Stimulated activated CD4-positive, alpha-beta T cell treated with anti-CD3 and anti-CD28 coated beads, Interleukin-1b, Interleukin-23, amount 100 ng/mL, for 24 hours (primary cell): ENCODE results near the gene SLC1A2.

ENCODE experiments used
- DNase-seq, 4 experiments: peaks; one replicate each; pipeline ENCODE4 v3.0.0-alpha.2; 2020; ENCODE audit warnings: low read depth in 4 of 4, low spot score in 1 of 4

SLC1A2 gene

GRCh38 chr11:35414311-35414710 is 5.0 kb downstream of the SLC1A2 start:
- DNase-seq, result no peak

GRCh38 chr11:35413598-35413997 is 5.8 kb downstream of the SLC1A2 start:
- DNase-seq, result no peak

DNA sequence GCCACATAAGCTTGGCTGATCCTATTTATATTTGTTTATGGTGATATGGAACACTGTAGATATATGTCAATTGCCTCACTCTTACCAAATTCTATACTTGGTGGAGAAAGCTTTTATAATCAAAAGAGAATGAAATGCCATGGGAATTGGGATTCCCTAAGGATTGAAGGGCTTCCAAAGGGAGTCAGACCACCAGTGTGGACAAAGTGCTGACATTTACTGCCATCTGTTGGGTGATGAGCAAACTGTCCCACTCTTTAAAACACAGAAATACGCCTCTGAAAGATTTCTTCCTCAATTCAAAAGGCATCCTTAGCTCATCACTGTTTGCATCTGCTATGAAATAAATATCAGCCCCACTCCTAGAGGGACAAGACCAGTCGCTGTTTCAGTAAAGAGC is 7.1 kb downstream of the SLC1A2 start:
- no peak for DNase-seq

GRCh38 chr11:35407041-35407440 is 12.3 kb downstream of the SLC1A2 start:
- no peak for DNase-seq

DNA sequence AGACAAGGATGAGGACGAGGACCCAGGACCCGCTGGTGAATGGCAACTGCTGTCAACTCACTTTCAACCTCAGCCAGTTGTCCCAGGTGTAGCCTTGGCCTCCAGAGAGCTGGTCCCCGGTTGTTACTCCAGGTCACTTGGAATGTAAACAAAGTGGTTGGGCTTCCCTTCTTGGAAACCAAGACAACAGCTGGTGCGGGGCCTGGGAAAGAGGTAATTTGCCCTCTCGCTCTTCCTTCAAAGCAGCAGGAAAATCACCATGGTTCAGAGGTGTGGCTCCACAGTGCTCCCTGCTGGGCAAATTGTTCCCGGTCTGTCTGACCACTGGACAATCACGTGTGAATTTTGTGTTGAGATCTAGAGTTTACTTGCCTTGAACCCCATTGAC is 15.0 kb downstream of the SLC1A2 start:
- DNase-seq, result no peak

GRCh38 chr11:35403765-35404387 is 15.5 kb downstream of the SLC1A2 start:
- no peak for DNase-seq

- DNase-seq, result no peak
Measured at GRCh38 chr11:35402751-35403660, 16.4 kb downstream of the SLC1A2 start.

DNA sequence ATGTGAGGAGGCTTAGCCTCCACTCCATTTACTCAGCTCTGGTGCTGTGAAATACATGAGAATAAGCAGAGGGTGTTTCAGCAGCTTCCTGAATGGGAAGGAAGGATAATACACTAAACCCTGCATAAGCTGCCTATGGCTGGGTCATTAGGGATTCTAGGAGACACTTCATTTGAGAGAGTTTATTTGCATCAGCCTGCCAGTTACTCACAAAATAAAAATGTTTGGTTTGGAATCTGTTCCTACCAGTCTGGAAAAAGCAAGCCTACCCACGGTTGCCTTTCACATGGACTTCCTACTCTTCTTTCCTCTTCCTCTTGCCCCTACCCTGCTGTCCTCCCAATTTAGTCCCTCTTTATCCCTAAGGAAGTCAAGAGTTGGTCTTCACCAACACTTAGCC is 20.5 kb downstream of the SLC1A2 start:
- no peak for DNase-seq

- no peak for DNase-seq
Measured at GRCh38 chr11:35394941-35395340, 24.4 kb downstream of the SLC1A2 start.

DNA sequence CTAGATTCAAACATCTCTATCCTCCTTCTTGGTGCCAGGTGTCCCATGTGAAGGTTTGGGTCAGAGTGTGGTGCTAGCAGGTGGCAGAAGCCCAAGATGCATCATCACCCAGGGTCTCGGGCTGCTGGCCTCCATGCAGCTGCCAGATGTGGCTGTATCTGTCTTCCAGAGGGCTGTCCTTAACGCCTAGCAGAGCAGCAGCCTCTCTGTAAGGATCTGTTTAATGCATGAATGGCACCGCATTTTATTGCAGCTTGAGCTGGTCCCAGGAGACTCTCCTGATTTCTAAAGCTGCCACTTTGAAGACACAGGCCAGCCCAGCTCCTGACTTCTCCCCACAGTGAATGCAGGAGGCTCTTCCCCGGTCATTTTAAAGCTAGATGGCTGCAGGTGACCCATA is 26.3 kb downstream of the SLC1A2 start:
- no peak for DNase-seq

GRCh38 chr11:35391922-35392688 is 27.3 kb downstream of the SLC1A2 start:
- DNase-seq, result peak; percentile 77 to 90 (median 81)

DNA sequence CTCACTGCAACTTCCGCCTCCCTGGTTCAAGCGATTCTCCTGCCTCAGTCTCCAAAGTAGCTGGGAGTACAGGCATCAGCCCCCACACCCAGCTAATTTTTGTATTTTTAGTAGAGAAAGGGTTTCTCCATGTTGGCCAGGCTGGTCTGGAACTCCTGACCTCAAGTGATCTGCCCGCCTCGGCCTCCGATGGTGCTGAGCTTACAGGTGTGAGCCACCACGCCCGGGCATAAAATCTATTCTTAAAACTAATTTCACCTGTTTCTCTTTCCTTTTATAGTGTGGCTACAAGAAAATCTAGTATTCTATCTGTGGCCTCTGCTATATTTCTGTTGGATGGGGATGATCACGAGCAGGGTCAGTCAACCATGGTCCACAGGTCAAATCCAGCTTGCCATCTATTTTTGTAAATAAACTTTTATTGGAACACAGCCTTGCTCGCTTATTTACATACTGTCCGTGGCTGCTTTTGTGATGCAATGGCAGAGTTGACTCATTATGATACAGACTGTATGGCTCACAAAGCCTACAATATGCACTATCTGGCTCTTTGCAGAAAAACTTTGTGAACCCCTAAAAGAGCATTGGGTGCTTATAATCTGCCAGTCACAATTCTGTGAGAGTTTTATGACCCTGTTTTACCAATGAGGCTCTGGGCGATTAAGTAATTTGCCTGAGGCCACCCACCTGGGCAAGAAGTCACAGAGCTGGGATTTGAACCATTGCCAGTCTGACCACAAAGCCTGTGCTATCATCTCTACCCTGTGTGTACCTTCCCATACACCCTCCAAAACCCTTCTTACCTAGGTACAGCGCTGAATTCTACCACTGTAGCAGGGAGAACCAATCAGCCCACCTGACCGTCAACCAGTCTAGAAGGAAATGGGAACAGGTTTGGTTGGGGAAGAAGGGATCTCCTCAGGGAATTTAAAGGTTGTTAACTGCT is 28.3 kb downstream of the SLC1A2 start:
- peak; percentile 10 to 24 (median 14) for DNase-seq

DNA sequence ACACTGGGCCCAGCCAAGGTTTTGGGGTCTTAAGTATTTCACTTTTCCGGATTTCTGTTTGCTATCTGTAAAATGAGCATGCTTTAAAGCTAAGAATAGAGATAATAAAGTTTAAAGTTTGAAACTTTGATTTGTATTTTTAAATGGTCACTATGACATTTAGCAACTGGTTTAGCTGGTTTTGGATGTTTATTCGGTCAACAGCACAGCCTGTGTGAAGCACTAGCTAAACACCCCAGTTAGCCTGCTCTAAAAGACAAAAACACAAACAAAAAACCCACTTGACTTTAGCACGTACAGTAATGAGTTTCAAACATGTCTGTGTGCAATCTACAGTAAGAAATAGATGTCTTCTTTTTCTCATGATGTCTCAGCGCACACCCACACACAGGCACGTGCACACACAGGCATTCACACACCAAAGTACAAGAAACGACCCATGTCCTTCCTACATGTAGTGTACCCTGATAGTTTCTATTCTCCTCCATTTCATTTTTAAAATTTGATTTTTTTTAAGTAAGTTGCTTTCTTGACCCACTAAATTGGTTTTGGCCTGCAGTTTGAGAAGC is 29.4 kb downstream of the SLC1A2 start:
- DNase-seq, result peak in 2 of 4 experiments; percentile 17 to 24

DNA sequence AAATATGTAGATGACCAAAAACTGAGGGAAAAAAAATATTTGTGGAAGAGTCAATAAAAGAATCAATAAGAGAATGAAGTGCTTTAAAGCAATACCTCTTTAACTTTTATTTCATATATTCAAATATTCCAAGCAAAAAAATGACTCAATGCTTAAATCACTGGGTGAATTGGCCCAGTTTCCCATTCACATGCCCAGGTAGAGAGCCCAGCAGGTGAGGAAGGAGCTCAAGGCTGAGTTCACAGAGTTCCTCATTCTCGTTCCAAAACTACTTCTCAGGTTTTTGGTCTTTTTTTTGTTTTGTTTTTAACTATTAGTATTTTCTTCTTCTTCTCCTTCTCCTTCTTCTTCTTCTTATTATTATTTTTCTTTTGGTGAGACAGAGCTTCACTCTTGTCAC is 30.2 kb downstream of the SLC1A2 start:
- DNase-seq, result no peak

DNA sequence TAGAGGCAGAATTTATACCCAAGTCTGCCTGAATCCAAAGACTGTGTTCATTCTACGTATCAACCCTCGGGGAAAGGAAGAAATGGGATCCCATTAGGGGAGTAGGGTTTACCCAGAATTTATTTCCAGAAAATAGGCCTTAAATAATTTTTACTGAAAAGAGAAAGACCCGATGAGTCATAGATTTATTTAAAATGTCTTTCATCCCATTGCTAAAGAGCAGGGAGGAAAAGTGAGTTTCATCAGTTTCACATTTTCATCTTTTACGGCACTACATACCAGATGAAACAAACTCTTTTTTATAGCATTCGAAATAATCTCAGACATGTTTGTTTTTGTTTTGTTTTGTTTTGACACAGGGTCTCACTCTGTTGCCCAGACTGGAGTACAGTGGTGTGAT is 31.3 kb downstream of the SLC1A2 start:
- DNase-seq, result no peak

DNA sequence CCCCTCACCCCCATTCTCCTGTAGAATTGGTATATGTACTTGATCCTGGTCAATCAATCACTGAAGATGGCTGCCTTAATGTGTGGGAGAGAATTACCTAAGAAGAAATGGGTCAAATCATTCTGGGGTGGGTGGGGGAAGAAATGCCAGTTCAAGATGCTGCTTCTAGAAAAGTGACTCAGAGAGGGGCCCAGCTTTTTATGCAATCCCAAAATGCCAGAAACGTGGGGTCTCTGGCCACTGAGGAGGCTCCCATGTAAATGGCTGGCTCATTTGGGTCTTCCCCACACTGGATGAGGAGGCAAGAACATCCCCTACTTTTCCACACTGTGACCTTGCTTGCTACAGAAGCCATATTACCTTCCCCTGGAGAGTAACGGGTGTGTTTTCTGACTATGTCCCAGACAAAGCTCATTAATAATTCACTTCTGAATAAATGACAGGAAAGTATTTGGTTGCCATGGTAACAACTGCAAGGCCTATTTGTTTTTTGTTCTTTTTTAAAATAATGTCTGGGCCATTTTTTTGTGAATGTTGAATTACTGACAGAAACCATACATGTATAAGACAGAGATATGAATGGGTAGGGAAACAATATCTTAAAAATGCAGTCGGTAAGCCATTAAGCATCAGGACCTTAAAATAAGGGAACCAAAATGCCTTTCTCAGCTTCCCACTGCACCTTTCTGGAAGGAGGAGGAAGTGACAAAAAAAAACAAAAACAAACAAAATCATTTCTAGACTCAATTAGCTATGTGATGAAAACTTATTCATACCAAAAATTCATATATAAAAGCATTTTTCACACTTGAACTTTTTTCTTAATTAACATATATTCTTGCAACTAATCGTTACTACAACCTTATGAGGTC is 32.0 kb downstream of the SLC1A2 start:
- DNase-seq, result no peak

DNA sequence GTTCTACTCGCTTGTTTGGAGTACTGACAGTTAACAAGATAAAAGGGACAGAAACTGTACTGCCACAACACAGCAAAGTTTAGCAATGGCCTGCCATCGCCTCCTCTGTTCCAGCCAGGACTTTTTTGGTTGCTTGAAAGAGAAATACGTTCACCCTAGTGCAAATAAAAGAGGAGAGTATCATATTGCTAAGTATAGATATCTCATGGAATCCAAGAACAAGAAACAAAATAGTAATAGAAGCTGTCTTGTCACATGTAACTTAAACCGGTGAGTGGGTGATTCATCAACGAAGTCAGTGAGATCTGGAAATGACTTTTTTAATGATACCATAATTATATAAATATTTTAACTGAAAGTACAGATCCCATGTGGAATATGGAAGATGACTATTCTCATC is 35.4 kb downstream of the SLC1A2 start:
- no peak for DNase-seq

DNA sequence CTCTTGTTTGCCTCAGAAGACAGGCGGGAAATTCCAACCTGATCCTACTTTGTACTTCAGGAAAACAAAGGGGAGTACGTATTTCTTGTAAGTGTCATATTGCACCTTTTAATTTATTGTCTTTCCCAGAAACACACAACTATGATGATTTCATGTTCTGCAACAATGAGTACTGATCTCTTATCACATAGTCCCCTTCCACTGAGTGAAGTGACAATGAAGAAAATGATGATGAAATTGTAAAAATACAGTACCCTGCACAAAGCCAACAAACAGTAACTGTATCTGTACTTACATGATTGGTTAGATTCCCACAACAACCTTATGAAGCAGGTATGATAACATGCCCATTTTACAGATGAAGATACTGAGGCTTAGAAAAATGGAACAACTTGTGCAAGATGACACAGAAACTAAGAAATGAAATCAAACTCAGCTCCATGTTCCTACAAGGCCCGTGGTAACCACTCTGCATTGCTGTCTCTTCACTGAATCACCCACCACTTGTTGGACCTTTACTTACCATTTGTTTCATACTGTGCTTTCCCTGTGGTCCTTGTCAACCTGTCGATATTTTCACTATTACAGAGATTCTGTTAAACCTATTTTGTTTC is 37.5 kb downstream of the SLC1A2 start:
- no peak for DNase-seq

DNA sequence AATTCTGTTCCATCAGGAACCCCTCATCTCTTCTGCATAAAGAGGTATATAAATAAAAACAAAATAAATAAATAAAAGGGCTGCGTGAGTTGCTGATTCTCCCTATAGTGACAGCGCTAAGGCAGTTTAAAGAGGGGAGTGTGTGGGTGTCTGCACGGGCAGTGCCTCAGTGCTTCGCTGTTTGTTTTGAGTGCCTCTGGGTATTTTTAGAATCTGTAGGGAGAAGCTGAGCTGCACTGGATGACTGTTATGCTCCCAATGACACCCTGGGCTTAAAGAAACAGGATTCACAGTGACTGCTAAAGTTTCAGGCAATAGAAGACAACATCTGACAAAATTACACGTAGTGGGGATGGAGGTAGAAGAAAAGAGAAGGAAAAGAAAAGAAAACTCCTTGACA is 38.8 kb downstream of the SLC1A2 start:
- no peak for DNase-seq
